ENCODE data around the gene AQP12A.

GRCh38 chr2:240724431-240724830 lies 32.8 kb downstream of the AQP12A start:
- TF ChIP-seq GATA3 (IDR thresholded peaks at IDR 0.05; ENCODE audit: low read depth, low read length) (no peak), GATA2 (IDR thresholded peaks at IDR 0.05; ENCODE audit: low read depth, low read length) (no peak)
